ENCODE measurements around the gene ATPAF1. TPM values are rescaled to one million over a fixed set of nuclear protein-coding genes. Genes with fewer than 3 reads are reported as not detected.
A peak's percentile ranks its signal among the peaks of the same experiment; 100 is the strongest.

Gene ATPAF1
- total and polyA plus RNA-seq, 9 of the 15 experiments (the other 6 are each of a cell fraction or from before 2014, with no cell fraction given), result 6.3 to 56.2 (median 27.4) TPM

DNA sequence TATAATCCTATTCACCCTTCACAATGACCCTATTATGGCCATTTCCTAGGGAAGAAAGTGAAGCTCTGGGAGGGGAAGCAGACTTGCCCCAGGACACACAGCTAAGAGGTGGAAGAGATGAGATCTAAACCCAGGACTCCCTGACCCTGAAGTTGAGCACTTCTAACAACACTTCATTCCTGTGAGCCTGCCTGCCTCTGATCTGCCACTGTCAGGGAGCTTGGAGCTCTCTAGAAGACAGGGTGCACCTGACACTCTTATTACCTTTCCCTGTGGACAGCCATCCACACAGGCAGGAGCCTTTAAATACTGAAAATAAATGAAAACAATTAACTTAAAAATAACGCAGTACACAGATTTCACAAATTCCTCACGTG lies 64.7 kb downstream of the ATPAF1 start:
- peaks cover 16% of the 10 kb centered on the region for H3K79me2 ChIP-seq (ENCODE audit: control insufficient read depth, insufficient read depth, low read length)
- peak overlapping the region; percentile 96 for H2AFZ ChIP-seq (ENCODE audit: low read depth, low read length)
- POLR2A ChIA-PET, result interaction anchor here (0.6 to 4.1 kb wide), 16 partner anchors 9 to 326 kb away, joined by 3 to 38 read pairs (median 4); partner anchors contain the start of genes EFCAB14 and MOB3C
- peaks cover 6 to 29% of the 10 kb centered on the region in 2 experiments for H3K4me1 ChIP-seq (replicated peaks in 1 of 2; ENCODE audit: control insufficient read depth in 2 of 2, insufficient read depth in 2 of 2, low read length in 2 of 2)
- ATAC-seq, result peak; percentile 3
- peak overlapping the region; percentile 65 for H3K27ac ChIP-seq (ENCODE audit: extremely low read depth, low read depth, low read length)
- no peaks in the 10 kb centered on the region for H3K9me3 ChIP-seq (replicated peaks; ENCODE audit: control insufficient read depth, insufficient read depth, low read depth, low read length)
- CTCF ChIA-PET (ENCODE audit: low intra/inter-chr PET ratio), result interaction anchor here (0.5 kb wide), 1 partner anchor 73 kb away, joined by 4 read pairs; no protein-coding TSS in a partner anchor
- peak overlapping the region; percentile 75 to 98 for H3K9ac ChIP-seq (ENCODE audit: insufficient read depth in 1 of 2, low read depth in 2 of 2, low read length in 2 of 2)
- no peak for FAIRE-seq
- intact Hi-C loops (cut with micrococcal nuclease) (no loop called here), in situ Hi-C loops (cut with MboI) (no loop called here)
- peaks cover 7% of the 10 kb centered on the region; the same call in 2 of the 3 replicates for H3K36me3 ChIP-seq (ENCODE audit: control insufficient read depth, insufficient read depth, low read length)
- H3K9me1 ChIP-seq (ENCODE audit: control insufficient read depth, insufficient read depth, low read length), result no peaks in the 10 kb centered on the region
- peak overlapping the region; percentile 64 for H3K4me3 ChIP-seq
- no peak for DNase-seq (ENCODE audit: extremely low read depth in 1 of 4, low spot score in 3 of 4)
- H3K4me2 ChIP-seq (ENCODE audit: insufficient read depth, low read length), result peak overlapping the region; percentile 91
- BruUV-seq (replicated peaks), result no TSS peak
- 2% methylated on average over 2 of the region's 2 CpGs for WGBS (ENCODE audit: insufficient coverage, low coverage, missing lambda C conversion rate)
- H4K20me1 ChIP-seq (replicated peaks; ENCODE audit: control insufficient read depth, insufficient read depth, low read length), result no peaks in the 10 kb centered on the region
- no peaks in the 10 kb centered on the region for H3K27me3 ChIP-seq (ENCODE audit: control insufficient read depth in 2 of 2, insufficient read depth in 2 of 2, low read length in 2 of 2)
- TF ChIP-seq ZNF143 (CRISPR knock-in tag; IDR thresholded peaks at IDR 0.05) (no peak), ZNF589 (CRISPR knock-in tag; IDR thresholded peaks at IDR 0.05; ENCODE audit: low read depth) (no peak), CHD1 (IDR thresholded peaks at IDR 0.05; ENCODE audit: low read length) (peak; percentile 28), RBM39 (optimal IDR thresholded peaks at IDR 0.05; ENCODE audit: low read depth, low read length) (peak; percentile 2)

GRCh38 chr1:46601257-46602007 lies 66.7 kb downstream of the ATPAF1 start:
- Histone ChIP-seq H4K20me1 (replicated peaks; ENCODE audit: control insufficient read depth, insufficient read depth, low read length) (no peaks in the 10 kb centered on the region), H3K9me3 (replicated peaks; ENCODE audit: control insufficient read depth, insufficient read depth, low read depth, low read length) (no peaks in the 10 kb centered on the region), H3K9me1 (ENCODE audit: control insufficient read depth, insufficient read depth, low read length) (no peaks in the 10 kb centered on the region), H3K27me3 (ENCODE audit: control insufficient read depth in 2 of 2, insufficient read depth in 2 of 2, low read length in 2 of 2) (no peaks in the 10 kb centered on the region), H3K4me3 (no peak overlapping the region), H3K36me3 (ENCODE audit: control insufficient read depth, insufficient read depth, low read length) (peaks cover 5% of the 10 kb centered on the region; the same call in 1 of the 3 replicates), H3K79me2 (ENCODE audit: control insufficient read depth, insufficient read depth, low read length) (peaks cover 16% of the 10 kb centered on the region), H3K9ac (ENCODE audit: insufficient read depth in 1 of 2, low read depth in 2 of 2, low read length in 2 of 2) (no peak overlapping the region), H3K4me1 (replicated peaks in 1 of 2; ENCODE audit: control insufficient read depth in 2 of 2, insufficient read depth in 2 of 2, low read length in 2 of 2) (peaks cover 6 to 29% of the 10 kb centered on the region in 2 experiments), H3K4me2 (ENCODE audit: insufficient read depth, low read length) (no peak overlapping the region), H3K27ac (ENCODE audit: extremely low read depth, low read depth, low read length) (no peak overlapping the region), H2AFZ (ENCODE audit: low read depth, low read length) (no peak overlapping the region)
- ChIA-PET POLR2A (interaction anchor here (0.6 to 3.4 kb wide), 5 partner anchors 12 to 73 kb away, joined by 3 to 19 read pairs (median 4); partner anchors contain the start of gene MOB3C), CTCF (ENCODE audit: low intra/inter-chr PET ratio) (interaction anchor here (0.5 kb wide), 1 partner anchor 61 kb away, joined by 6 read pairs; no protein-coding TSS in a partner anchor)
- BruUV-seq (replicated peaks), result no TSS peak
- peak; percentile 96 for TF ChIP-seq ZKSCAN1 (IDR thresholded peaks at IDR 0.05; ENCODE audit: low read depth, low read length)
- no peak for TF ChIP-seq FOXJ3 (CRISPR knock-in tag; IDR thresholded peaks at IDR 0.05)
- in situ Hi-C loops (cut with MboI) (no loop called here), intact Hi-C loops (cut with micrococcal nuclease) (no loop called here)
- DNase-seq (ENCODE audit: extremely low read depth in 1 of 4, low spot score in 3 of 4), result no peak
- WGBS (ENCODE audit: insufficient coverage, low coverage, missing lambda C conversion rate), result 75% methylated on average over 3 of the region's 3 CpGs
- ATAC-seq, result no peak
- FAIRE-seq, result no peak

All from K562 (cell line).